HFF-Myc (cell line): ENCODE data around the gene MAP3K5.

ENCODE experiments used
- DNase-seq: peaks from one replicate; pipeline ENCODE4 v3.0.0-alpha.2; 2011; ENCODE audit warnings: low read depth; ENCODE audit errors: extremely low read depth
- H3K4me3 ChIP-seq: replicated peaks from 2 replicates; pipeline ENCODE4 v1.5.1; 2011; ENCODE audit warnings: low read depth, mild to moderate bottlenecking, control low read depth, low read length
- CTCF ChIP-seq: IDR thresholded peaks from 2 replicates; pipeline ENCODE4 v1.5.1; 2012; ENCODE audit warnings: mild to moderate bottlenecking, low read depth, low read length, control low read depth; ENCODE audit errors: missing control alignments

Gene MAP3K5

DNA sequence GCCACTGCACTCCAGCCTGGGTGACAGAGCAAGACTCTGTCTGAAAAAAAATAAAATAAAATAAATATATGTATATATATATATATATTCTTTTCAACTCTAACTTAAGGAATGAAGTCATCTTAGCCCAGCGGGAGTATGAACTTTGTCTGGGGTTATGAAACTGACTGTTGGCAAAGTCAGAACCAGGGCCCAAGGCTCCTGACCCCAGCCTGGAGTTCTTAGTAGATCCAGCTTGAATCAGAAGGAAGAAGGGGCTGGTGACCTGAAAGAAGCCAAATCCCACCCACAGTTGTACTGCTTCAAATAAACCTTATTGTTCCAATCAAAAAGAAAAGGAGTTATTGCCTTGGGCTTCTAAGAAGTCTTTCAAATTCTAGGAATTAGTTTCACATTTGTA lies 158.9 kb downstream of the MAP3K5 start:
- no peak overlapping the region for H3K4me3 ChIP-seq
- no peak for TF ChIP-seq CTCF
- no peak for DNase-seq

GRCh38 chr6:136628996-136629395 lies 163.3 kb downstream of the MAP3K5 start:
- DNase-seq = no peak
- H3K4me3 ChIP-seq = no peak overlapping the region
- no peak for TF ChIP-seq CTCF

DNA sequence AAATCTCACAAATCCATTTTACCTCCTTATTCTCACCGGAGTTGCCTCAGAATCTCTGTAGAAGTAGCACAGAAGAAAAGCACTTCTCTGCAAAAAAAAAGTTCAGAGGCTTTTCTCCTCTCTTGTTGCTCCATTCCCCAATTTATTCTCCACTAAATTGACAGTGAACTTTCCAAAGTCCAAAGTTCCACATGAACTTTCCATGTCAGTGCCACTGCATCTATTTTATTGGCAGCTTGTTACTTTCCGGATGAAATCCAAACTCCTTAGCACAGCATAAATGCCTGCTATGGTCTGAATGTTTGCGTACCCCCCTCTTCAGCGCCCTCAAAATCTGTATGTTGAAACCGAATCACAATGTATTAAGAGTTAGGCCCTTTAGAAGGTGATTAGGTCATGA lies 165.1 kb downstream of the MAP3K5 start:
- H3K4me3 ChIP-seq = no peak overlapping the region
- DNase-seq = no peak
- TF ChIP-seq CTCF = no peak

DNA sequence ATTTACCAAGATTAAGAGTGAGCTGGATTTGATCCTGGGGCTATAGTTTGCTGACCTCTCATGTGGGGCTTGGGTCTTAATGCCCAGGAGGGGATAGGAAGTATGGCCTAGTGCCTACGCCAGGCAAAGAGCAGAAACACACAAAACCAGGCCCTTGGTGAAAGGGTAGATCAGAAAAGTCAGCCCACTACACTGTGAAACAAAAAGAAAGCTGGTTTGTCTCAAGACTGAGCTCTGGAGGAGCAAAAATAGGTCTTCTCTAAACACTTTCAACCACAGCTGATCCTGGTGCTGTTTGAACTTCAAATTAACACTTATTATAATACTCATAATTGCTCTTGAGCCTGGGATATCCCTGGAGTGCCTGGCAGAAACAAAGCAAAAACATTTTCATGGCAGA lies 167.0 kb downstream of the MAP3K5 start:
- TF ChIP-seq CTCF = no peak

GRCh38 chr6:136624347-136624746 lies 167.9 kb downstream of the MAP3K5 start:
- DNase-seq = no peak
- TF ChIP-seq CTCF = no peak
- no peak overlapping the region for H3K4me3 ChIP-seq

More for the DNA sequence above, 167.0 kb downstream of the MAP3K5 start:
- DNase-seq = no peak
- no peak overlapping the region for H3K4me3 ChIP-seq

- no peak for DNase-seq
- no peak for TF ChIP-seq CTCF
- no peak overlapping the region for H3K4me3 ChIP-seq
Observed at GRCh38 chr6:136618086-136618485, 174.2 kb downstream of the MAP3K5 start.

- no peak overlapping the region for H3K4me3 ChIP-seq
- no peak for TF ChIP-seq CTCF
- no peak for DNase-seq
Observed at GRCh38 chr6:136616527-136616926, 175.8 kb downstream of the MAP3K5 start.
